AG09319 (cell line): Measurements from ENCODE around the gene COG2.

ENCODE experiments used
- DNase-seq: peaks from one replicate; pipeline ENCODE4 v3.0.0-alpha.2; 2010; ENCODE audit warnings: low read depth; ENCODE audit errors: extremely low read depth
- CTCF ChIP-seq: IDR thresholded peaks from 2 replicates; pipeline ENCODE4 v1.5.1; 2011; ENCODE audit warnings: low read depth, mild to moderate bottlenecking, inconsistent platforms, low read length, moderate library complexity

The COG2 gene

GRCh38 chr1:230706887-230707731 is 64.8 kb downstream of the COG2 start:
- no peak for DNase-seq
- TF ChIP-seq CTCF: no peak

GRCh38 chr1:230707732-230708630 is 65.7 kb downstream of the COG2 start:
- no peak for DNase-seq
- no peak for TF ChIP-seq CTCF

GRCh38 chr1:230708631-230709580 is 66.6 kb downstream of the COG2 start:
- DNase-seq: no peak
- no peak for TF ChIP-seq CTCF

- DNase-seq: no peak
- TF ChIP-seq CTCF: no peak
Observed at GRCh38 chr1:230709619-230710542, 67.6 kb downstream of the COG2 start.

GRCh38 chr1:230710543-230710904 is 68.2 kb downstream of the COG2 start:
- no peak for DNase-seq
- no peak for TF ChIP-seq CTCF

GRCh38 chr1:230711245-230711644 is 69.0 kb downstream of the COG2 start:
- DNase-seq: no peak
- TF ChIP-seq CTCF: no peak
